Stimulated activated CD8-positive, alpha-beta memory T cell treated with anti-CD3 and anti-CD28 coated beads, Interleukin-15, amount 100 ng/mL, for 48 hours (primary cell): ENCODE measurements around the gene TNKS1BP1.

Experiments
- DNase-seq, 2 donors: peaks; one replicate each; pipeline ENCODE4 v3.0.0-alpha.2; 2020; ENCODE audit warnings: low read depth in 2 of 2

Gene TNKS1BP1

DNA sequence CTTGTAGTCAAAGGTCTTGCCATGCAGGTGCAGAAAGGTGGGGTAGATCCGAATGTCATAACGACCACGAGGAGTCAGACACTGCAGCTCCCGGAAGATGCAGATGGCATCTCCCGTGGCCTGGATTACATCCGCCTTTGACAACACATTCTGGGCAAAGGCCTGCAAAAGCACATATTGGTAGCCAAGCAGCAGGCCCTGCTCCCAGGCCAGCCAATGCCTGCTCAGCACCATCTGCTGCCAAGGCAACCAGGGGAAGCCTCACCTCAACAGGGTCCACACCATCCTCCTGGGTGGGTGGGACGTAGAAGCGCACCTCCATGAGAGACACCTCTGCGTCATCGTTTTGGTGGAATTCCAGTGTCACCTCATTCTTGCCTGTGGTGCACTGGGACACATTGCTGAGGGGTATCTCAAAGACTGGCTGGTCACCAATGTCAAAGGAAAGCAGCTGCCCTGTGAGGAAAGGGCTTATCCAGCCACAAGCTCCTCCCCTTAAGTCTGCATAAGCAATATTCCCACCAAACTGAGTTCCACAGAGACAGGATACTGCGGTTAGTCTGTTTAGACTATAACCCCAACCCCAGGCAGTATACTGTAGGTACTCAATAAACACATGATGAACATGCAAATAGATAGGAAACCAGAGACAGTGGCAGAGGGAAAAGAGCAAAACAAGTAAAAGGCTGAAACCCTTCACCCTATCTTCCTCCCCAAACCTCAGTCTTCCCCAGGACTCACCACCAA, 8.1 kb upstream of the TNKS1BP1 start:
- no peak for DNase-seq

DNA sequence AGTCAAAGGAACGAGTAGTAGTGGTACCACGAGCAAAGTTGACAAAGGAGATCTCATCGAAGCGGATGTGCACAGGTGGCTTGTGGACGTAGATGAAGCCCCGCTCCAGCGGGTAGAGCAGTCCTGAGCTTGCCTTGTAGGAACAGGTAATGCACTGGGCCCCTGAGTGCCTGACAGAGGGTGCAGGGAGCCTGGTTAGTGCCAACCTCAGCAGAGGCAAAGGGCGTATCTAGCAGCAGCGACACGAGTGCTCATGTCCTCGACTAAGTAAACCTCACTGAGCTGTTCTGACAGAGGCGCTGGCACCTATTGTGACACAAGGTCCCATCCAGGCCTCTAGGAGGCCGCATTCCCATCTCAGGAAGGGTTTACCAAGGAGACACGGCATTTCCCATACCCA, 7.0 kb upstream of the TNKS1BP1 start:
- DNase-seq = no peak

DNA sequence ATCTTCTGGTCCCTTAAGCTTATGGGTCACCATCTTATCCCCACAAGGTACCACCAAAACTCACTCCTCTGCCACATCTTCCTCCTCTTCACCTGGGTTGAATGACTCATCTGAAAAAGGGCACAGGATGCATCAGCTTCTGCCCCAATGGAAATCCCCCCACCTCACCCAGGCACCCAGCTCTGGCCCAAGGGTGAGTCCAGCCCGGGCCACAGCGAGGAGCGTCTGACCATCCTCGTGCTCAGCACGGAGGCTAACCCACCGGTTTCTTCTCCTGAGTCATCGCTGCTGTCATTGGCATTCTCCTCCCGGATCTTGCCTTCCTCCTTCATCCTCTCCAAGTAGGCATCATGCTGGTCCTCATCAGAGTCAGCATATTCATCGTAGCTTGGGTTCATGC, 5.3 kb upstream of the TNKS1BP1 start:
- no peak for DNase-seq

DNA sequence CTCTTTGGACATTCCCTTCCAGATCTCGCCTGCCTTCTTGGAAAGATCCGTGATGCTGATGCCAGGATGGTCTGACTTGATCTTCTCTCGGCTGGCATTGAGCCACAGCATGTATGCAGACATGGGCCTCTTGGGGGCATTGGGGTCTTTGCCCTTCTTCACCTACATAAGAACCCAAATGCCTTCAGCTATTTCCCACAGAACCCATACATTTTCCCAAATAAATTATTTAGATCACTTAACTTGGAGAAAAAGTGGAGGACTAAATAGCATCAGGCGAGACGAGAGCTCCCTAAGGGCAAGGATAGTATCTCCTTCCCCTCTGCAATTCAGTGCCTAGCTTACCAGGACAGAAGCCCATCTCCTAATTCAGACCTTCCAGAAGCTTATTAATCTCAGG, 3.0 kb upstream of the TNKS1BP1 start:
- no peak for DNase-seq

DNA sequence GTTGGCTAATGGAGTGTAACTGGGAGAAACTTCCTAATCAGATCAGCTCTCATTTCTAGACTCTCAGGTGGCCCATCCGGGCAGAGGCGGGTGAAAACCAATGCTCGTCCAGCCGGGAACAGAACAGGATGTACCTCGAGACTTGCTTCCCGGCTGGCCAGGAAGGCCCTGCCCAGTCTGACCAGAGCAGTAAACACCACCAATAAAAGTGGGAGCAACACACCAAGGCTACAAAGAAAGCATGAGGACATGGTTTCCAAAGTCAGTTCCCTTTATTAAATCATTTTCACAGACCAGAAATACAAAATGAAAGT, 940 bp upstream of the TNKS1BP1 start:
- DNase-seq = no peak

DNA sequence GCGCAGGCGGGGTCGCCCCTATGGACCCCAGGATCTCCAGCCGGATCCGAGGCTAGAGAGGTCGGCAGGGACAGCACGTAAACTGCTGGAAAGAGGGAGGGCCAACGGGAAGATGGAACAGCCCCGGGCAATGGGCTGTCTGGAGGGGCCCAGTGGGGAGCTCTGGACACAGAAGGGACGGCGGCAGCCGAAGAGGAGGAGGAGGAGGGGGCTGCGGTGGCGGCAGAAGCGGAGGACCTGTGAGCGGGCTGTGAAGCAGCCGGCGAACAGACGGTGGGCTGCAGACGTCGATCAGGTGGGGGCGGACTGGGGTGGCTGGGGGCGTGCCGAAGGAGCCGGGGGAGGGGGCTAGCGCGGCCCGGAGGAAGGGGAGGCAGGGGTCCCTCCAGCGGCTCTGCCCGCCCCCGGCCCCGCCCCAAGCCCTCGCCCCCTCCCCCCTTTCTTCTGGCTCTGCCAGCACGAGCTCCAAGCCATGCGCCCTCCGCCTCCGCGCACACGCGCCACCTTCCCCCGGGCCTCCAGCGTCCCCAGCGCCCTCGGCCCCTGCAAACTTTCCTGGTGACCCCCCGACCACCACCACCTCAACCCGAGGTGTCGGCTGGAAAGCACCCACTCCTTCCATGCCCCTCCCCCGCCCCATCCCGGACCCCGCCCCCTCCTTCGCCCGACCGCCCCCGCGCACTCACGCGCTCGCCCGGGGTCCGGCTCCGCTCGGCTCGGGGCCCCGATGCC, 432 bp downstream of the TNKS1BP1 start:
- DNase-seq = no peak

DNA sequence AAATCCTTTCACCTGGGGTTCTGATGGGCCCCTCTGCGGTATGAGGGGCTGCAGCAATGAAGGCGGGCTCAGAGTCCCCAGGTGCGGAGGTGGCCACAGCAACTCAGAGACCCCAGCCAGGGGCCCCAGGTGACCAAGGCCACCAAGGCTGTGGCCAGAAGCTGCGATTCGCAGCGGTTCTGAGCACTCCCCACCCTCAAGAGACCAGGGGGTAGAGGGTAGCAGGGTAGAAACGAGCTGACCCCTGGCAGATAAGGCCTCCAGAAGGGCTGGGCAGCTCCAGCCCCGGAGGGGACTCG, 948 bp downstream of the TNKS1BP1 start:
- no peak for DNase-seq

DNA sequence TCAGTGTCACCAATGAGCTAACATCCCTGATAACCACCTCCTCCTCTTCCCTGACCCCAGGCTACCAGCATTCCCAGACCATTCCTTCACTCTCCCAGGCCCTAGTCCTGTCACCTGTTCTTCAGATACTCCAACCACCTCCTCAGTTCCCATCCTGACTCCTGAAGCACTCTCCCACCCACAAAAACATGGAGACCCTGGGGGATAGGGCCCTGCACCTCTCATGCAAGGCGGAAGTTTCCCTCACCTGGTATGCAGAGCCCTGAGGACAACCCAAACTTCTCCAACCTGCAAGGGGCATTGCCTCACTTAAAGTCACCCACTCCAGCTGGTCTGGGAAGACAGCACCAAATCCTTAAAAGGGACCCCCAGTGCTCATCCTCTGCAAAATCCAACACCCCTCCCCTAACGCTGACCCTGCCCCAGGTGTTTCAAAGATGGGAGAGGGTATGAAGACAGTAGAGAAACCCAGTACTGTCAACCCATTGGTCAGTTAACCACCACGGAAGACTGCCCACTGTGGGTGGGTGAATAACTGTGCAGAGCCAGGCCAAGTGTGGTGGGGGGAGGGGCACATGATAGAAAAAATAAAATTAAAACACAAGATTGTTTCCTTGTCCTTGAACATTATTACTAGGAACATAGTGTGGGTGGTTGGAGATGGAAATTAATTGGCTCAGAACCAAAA, 1.4 kb downstream of the TNKS1BP1 start:
- DNase-seq = no peak

DNA sequence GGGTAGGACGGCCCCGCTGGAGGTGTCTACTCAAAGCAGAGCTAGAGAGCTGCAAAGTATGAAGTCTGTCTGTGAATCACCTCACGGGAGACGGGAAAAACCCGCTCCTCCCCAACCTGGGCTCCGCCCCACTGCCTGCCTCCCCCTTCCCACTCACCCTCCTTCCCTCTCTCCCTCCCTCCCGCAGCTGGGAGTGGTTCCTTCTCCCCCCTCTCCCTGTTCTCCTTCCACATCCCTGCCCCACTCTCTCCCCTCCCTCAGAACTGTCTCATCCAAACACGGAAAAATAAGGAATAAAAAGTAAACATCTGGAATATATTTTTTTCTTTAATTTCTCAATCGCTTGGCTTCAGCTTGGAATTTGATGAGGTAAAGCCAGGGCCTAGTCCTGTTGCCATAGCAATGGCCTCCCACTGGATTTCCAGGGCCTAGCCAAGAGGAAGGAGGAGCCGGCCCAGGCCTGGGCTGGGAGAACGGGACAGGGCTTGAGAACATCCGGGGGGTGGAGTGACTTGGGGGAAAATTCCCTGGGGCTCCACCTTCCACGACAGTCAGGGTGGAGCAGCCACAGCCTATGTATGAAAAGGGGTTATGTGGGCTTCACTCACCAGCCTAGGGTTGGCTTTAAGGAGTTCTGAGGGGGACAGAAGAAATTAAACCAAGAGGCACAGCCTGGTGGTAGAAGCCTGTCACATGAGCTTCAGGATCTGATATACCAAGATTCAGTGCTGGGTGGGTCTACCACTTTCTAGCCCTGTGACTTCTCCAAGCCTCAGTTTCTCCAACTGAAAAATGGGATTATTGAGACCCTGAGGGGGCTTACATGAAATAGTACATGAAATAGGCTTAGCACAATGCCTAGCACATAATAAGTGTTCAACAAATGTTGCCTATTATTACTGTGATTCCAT, 2.2 kb downstream of the TNKS1BP1 start:
- no peak for DNase-seq

DNA sequence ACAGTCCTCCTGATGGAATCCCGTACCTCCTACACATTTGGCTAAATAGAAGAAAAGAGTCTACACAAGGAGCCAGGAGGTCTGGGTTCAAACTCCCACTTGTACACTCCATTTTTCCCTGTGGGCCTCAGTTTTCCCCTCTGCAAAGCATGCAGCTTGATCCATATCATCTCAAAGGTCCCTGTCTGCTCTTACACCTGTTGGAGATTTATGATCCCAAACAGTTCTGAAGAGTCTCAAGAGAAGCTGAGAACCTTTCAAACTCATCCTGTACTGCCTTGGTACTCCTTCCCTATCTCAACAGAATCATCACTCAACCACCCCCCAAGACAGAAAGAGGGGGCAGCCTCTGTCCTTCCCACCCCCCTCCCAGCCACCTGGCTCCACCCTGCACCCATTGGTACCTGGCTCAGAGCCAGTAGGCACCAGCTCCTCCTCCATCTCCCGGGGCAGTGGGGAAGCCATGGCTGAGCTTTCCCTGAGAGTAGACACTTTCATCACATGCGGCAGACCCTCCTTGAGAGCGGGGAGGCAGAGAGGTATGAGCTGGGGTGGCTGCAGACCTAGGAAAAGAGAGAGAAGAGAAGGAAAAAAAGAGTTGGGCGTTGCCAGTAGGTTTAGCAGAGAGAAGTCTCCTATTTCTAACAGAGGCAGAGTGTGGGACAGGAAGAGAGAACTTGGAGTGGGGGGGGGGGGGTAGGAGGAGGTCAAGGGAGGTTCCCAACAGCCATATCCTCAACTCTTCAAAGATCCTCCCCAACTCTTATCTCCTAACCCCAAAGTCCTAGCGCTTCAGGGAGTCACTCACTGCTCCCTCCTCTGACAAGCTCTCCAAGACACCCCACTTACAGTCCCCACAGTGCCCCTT, 3.1 kb downstream of the TNKS1BP1 start:
- no peak for DNase-seq

DNA sequence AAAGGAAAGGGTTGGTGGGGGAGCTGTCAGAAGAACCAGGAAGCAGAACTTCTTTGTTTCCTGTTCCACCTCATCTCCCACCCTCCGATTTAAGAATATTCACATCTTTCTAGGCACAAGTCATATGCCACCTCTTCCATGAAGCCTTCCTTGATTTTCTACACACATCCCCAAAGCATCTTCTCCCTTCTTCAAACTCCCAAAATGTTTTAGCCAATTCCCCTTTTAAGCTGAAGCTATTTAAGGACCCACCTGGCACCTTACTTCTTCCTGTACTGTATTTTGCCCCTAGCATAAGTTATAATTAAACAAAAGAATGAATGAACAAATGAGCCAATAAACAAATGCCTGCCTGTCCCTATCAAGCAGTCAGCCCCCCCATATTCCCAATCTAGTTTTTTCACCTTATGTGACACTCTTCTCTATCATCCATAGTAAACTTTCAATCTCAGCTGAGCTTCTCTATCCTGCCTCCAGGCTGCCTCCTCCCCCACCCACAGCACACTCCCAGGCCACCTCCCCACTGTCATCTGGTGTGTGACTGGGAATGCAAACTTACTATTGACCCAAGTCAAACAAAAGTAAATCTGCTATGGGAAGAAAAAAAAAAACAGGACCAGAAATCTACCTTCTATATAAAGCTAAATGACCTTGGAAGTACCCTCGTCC, 3.9 kb downstream of the TNKS1BP1 start:
- no peak for DNase-seq

DNA sequence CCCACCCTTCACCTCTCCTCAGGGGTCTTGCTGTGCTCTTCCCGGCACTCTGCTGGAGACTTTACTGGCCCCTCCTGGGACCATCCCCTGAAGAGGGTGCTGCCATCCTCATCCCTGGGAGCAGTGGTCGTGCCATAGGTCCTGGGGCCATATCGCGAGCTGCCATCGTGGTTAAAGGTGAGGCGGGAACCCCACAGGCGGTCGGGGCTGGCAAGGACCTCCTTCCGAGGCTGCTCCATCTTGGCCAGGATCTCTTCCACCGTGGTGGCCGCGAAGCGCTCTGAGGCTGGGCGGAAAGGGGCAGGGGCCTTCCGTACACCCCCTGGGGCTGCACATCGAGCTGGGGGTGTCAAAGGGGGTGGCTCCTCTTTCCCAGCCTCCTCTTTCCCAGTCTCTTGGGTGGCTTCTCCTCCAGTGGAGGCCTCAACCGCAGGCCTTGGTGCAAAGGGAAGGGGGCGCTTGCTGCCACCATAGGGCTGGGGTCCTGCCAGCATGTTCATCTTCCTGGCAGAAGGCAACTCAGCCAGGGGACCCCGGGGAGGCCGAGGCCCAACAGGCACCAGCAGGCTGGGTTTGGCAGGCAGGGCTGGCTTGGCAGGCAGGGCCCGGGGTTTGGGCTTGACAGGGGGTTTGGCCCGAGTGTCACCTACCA, 4.6 kb downstream of the TNKS1BP1 start:
- no peak for DNase-seq

DNA sequence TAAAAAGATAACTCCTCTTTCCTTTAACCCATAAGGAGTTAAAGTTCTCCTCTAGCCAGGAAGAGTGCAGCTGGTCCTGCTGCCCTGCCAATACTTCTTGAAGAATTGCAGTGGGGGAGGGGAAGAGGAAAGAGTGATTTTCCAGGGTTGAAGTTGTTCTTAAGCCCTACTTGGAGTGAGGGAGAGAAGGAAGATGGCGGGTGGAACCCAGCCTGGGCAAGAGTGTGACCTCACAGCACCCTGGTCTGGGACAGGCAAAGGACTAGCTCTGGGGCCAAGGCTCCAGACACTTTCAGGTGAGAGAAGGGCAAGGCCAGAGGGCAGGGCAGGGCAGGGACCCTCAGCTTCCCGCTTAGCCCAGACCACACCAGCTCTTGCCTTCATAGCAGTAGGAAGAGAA, 6.6 kb downstream of the TNKS1BP1 start:
- no peak for DNase-seq

DNA sequence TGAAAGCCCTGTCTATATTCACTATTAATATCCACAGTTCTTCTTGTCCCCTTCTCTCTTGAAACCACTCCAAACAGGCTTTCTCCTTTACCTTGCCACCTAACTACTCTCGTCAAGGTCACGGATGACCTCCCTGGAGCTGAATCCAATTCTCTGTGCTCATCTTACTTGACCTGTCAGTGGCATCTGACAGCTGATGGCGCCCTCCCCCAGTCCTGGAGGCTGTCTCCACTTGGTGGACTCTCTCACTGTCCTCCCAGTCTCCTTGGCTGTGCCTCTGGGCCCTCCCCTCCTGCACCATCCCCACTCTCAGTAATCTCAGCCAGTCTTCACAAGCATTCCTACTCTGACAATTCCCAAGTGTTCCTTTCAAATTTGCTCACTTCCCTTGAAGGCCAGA, 8.7 kb downstream of the TNKS1BP1 start:
- no peak for DNase-seq

DNA sequence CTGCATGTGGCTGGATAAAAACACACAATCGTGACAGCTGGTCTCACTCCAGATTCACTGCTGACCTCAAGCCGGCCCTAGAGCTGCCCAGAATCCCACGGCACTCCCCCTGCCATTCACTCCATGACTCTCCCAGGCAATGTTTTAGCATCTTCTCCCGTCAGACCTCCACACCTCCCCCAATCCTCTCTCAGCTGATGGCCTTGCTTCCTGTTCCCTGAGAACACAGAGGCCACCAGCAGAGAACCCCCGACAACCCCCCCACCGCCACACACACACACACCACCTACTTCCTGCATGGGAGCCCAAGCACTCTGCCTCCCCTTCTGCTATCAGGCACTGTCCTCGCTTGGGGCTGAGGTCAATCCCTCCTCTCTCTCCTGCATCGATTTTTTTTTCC, 9.3 kb downstream of the TNKS1BP1 start:
- DNase-seq = no peak

DNA sequence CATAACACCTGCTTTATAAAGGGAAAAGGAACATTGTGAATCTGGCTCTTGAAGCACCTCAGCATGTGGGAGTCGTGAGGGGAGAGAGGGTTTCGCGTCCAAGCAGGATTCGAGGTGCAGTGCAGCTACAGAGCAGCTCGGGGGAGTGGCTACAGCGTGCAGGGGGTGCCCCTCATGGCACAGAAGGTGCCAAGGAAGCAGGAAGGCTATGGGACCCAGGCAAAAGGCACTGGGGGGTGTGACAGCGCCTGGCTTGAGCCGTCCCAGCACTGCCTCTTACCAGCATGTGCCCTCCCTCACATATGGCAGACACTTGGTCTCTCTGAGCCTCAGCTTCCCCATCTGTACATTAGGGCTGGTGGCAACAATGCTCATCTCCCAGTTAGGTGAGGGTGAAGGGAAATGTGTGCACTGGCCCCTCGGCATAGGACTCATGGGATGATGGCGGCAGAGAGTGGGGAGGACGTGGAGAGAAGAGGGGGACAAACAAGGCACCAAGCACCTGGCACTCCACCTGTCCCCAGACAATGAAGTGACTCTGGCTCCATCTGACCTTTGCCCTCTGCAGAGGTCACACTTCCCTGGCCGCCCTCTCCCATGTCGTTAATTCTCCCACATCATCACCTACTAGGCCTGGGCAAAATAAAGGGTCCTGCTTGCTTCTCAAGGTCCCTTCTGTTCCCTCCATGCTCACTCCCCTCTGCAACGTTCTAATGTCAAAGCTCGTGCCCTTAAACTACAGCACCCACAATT, 10.4 kb downstream of the TNKS1BP1 start:
- DNase-seq = no peak

DNA sequence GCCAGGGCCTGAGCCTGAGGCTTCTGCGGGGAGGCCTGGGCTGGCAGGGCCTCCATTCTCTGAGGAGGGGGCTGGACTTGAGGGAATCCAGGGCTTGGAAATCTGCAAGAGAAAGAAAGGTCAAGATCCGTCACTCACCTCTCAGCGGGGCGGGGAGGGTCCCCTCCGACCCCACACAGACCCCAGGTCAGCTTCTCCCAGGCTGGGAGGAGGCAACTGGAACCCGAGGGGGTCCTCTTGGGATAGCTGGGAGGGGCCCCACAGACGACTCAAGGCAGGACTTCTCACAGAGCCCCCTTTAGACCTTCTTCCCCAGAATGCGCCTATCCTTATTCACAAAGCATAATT, 11.0 kb downstream of the TNKS1BP1 start:
- no peak for DNase-seq

DNA sequence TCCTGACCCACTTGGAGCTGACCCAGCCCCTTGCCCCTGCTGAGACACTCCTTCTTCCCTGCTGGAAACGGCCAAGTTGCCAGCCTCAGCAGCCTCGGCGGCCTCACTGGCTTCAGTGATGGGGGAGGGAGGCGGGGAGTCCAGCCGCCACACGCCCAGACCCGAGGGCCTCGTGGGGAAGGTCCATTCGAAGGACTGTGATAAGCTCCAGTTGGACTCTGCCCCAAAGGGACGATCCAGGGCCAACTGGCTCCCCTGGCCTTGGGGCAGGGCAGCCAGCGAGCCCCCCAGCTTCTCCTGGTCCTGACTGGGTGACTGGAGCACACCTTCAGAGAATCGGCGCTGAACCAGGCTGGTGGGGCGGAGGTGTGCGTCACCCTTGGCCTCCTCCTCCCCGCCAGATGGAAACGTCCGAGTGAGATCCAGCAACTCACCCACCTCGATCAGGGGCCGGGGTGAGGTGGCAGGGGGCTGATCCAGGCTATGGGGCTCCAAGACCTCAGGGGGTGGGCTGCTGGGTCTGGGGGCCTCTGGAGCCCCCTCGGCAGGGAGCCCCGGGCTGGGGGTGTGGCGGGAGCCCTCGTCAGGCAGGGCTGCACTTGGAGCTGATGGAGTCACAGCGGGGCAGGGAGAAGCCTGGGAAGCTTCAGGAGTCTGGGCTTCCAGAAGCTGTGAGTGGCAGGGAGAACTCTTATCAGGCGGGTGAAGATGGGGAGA, 11.5 kb downstream of the TNKS1BP1 start:
- DNase-seq = no peak

DNA sequence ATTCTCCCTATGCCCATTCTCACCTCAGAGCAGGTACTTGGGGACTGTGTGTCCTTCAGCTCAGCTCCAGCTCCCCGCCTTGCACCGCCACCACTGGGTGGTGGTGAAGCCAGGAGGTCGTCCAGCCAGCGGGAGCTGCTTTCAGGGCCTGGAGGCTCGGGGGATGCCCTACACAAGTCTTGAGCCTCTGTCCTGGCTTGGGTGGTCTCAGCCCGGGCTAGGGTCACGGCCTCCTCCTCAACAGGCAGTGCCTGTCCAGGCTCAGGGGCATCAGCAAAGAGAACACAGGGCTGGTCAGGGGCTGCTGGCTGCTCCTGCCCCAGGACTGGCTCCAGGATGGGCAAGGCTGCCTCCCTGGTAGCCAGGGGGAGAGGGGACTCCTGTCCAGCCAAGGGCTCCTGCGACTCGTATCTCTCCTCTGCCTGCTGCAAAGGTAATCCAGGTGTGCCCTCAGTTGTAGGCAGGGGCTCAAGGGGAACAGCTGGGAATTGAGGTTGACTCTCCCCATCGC, 12.2 kb downstream of the TNKS1BP1 start:
- no peak for DNase-seq
